GM23338 (cell line): ENCODE measurements around the gene SLA2. TPM values are rescaled to one million over a fixed set of nuclear protein-coding genes. Genes with fewer than 3 reads are reported as not detected.
A peak's percentile ranks its signal among the peaks of the same experiment; 100 is the strongest.

Source experiments
- ATAC-seq: fragments of 200-7000 bp; cut with Tn5 transposase; 3 replicates; pipeline ENCODE4 v1.9.1; 2020
- DNase-seq: peaks from one replicate; pipeline ENCODE4 v3.0.0-alpha.2; 2015; ENCODE audit warnings: low spot score
- H2AFZ ChIP-seq: fragments of 200-600 bp; sonication (generic); 2 replicates; pipeline ENCODE4 v1.8.0; 2016; ENCODE audit warnings: antibody characterized with exemption, mild to moderate bottlenecking, moderate library complexity
- H3F3A ChIP-seq: fragments of 200-600 bp; sonication (generic); replicated peaks from 2 replicates; pipeline ENCODE4 v1.8.0; 2017; ENCODE audit warnings: antibody characterized with exemption, mixed run types, low read depth
- H3K27ac ChIP-seq: fragments of 200-600 bp; sonication (generic); 2 replicates; pipeline ENCODE4 v1.6.1; 2016; ENCODE audit warnings: low read depth
- H3K27me3 ChIP-seq: fragments of 200-600 bp; sonication (generic); 2 replicates; pipeline ENCODE4 v1.8.0; 2016; ENCODE audit warnings: mild to moderate bottlenecking, mixed run types, moderate library complexity; ENCODE audit not compliant: insufficient read depth
- H3K36me3 ChIP-seq: fragments of 200-600 bp; sonication (generic); 2 replicates; pipeline ENCODE4 v1.8.0; 2016; ENCODE audit warnings: mild to moderate bottlenecking; ENCODE audit not compliant: insufficient read depth
- H3K4me1 ChIP-seq: fragments of 200-600 bp; sonication (generic); 2 replicates; pipeline ENCODE4 v1.8.0; 2016; ENCODE audit warnings: mild to moderate bottlenecking, moderate library complexity; ENCODE audit not compliant: insufficient read depth
- H3K4me2 ChIP-seq: fragments of 200-600 bp; sonication (generic); 2 replicates; pipeline ENCODE4 v1.7.1; 2017; ENCODE audit warnings: mixed run types
- H3K4me3 ChIP-seq: fragments of 200-600 bp; sonication (generic); 2 replicates; pipeline ENCODE4 v1.6.1; 2016; ENCODE audit warnings: mixed run types
- H3K79me2 ChIP-seq: fragments of 200-600 bp; sonication (generic); replicated peaks from 2 replicates; pipeline ENCODE4 v1.8.0; 2017; ENCODE audit warnings: mild to moderate bottlenecking; ENCODE audit not compliant: insufficient read depth
- H3K9me2 ChIP-seq: fragments of 200-600 bp; sonication (generic); 2 replicates; pipeline ENCODE4 v1.8.0; 2017; ENCODE audit not compliant: insufficient read depth
- H4K20me1 ChIP-seq: fragments of 200-600 bp; sonication (generic); replicated peaks from 2 replicates; pipeline ENCODE4 v1.8.0; 2017; ENCODE audit warnings: mild to moderate bottlenecking; ENCODE audit not compliant: insufficient read depth
- H3K27ac Mint-ChIP-seq: 2 replicates; pipeline ENCODE4 v1.8.0; 2020; ENCODE audit warnings: inconsistent platforms, mild to moderate bottlenecking, moderate library complexity, mixed read lengths
- H3K27me3 Mint-ChIP-seq: 3 replicates; pipeline ENCODE4 v1.8.0; 2022; ENCODE audit warnings: low read depth, mild to moderate bottlenecking, moderate library complexity, mixed read lengths, inconsistent platforms; ENCODE audit not compliant: insufficient read depth, poor library complexity
- H3K36me3 Mint-ChIP-seq: 3 replicates; pipeline ENCODE4 v1.8.0; 2021; ENCODE audit warnings: low read depth, mild to moderate bottlenecking, inconsistent platforms, moderate library complexity, mixed read lengths
- H3K4me1 Mint-ChIP-seq: 3 replicates; pipeline ENCODE4 v1.8.0; 2020; ENCODE audit warnings: mild to moderate bottlenecking, inconsistent platforms, mixed read lengths
- H3K4me3 Mint-ChIP-seq: 3 replicates; pipeline ENCODE4 v1.8.0; 2021; ENCODE audit warnings: moderate library complexity, mild to moderate bottlenecking, inconsistent platforms, mixed read lengths
- H3K9me3 Mint-ChIP-seq: 3 replicates; pipeline ENCODE4 v1.8.0; 2020; ENCODE audit warnings: moderate library complexity, mild to moderate bottlenecking, inconsistent platforms, mixed read lengths
- CREB1 ChIP-seq: fragments of 250-450 bp; sonication (Bioruptor Pico); IDR thresholded peaks from 2 replicates; pipeline ENCODE4 v1.5.0; 2020; ENCODE audit warnings: low read depth, mild to moderate bottlenecking, moderate library complexity
- EZH2 ChIP-seq: fragments of 200-600 bp; sonication (generic); IDR thresholded peaks from one replicate; pipeline ENCODE4 v1.8.0; 2017; ENCODE audit warnings: antibody characterized with exemption, mild to moderate bottlenecking, low read depth; ENCODE audit not compliant: unreplicated experiment
- EZH2phosphoT487 ChIP-seq: fragments of 200-600 bp; sonication (generic); IDR thresholded peaks from one replicate; pipeline ENCODE4 v1.8.1; 2018; ENCODE audit warnings: antibody characterized with exemption; ENCODE audit not compliant: unreplicated experiment
- JUNB ChIP-seq: IDR thresholded peaks from one replicate; pipeline ENCODE4 v1.6.1; 2016; ENCODE audit warnings: antibody characterized with exemption; ENCODE audit not compliant: unreplicated experiment
- NANOG ChIP-seq: IDR thresholded peaks from 2 replicates; pipeline ENCODE4 v1.6.1; 2016; ENCODE audit warnings: antibody characterized with exemption, borderline replicate concordance
- POLR2AphosphoS5 ChIP-seq: IDR thresholded peaks from 2 replicates; pipeline ENCODE4 v1.6.1; 2016; ENCODE audit warnings: antibody characterized with exemption, low read depth
- STAT1 ChIP-seq: IDR thresholded peaks from one replicate; pipeline ENCODE4 v1.6.1; 2016; ENCODE audit warnings: antibody characterized with exemption; ENCODE audit not compliant: unreplicated experiment
- ZNF114 ChIP-seq: fragments of 250-450 bp; sonication (Bioruptor Pico); IDR thresholded peaks from 2 replicates; pipeline ENCODE4 v1.5.0; 2020; ENCODE audit warnings: mild to moderate bottlenecking, moderate library complexity
- ZNF331 ChIP-seq: fragments of 250-450 bp; sonication (Bioruptor Pico); IDR thresholded peaks from 2 replicates; pipeline ENCODE4 v1.5.0; 2020; ENCODE audit warnings: low read depth, mild to moderate bottlenecking, moderate library complexity
- polyA plus RNA-seq: library from polyadenylated mRNA; unstranded; fragments of >200 nt; fragmentation: Nextera tagmentation; extraction: Ambion mirVana; gene quantifications from 2 replicates; pipeline ENCODE4 v1.2.1, GENCODE V29; 2016
- total RNA-seq: library from RNA; depleted of rRNA; stranded (reverse); fragments of >200 nt; shearing (Covaris generic); gene quantifications from 2 replicates; pipeline ENCODE4 v1.2.3, GENCODE V29; 2014
- TF ChIP-seq, protein P1 (sequence below): IDR thresholded peaks from 2 replicates; pipeline ENCODE4 v1.6.1; 2016; ENCODE audit warnings: antibody characterized with exemption
- TF ChIP-seq, protein P2 (sequence below), 2 experiments: fragments of 200-600 bp in 1 of 2; sonication (generic) in 1 of 2; conservative IDR thresholded peaks; 2 replicates each; pipeline versions ENCODE4 v1.5.1 to v1.6.1; 2016 to 2017; ENCODE audit warnings: antibody characterized with exemption in 2 of 2, low read depth in 2 of 2, mild to moderate bottlenecking in 2 of 2, moderate library complexity in 1 of 2
- TF ChIP-seq, protein P3 (sequence below): IDR thresholded peaks from one replicate; pipeline ENCODE4 v1.6.1; 2018; ENCODE audit warnings: antibody characterized with exemption; ENCODE audit not compliant: unreplicated experiment
- TF ChIP-seq, protein P4 (sequence below): fragments of 250-450 bp; sonication (Bioruptor Pico); IDR thresholded peaks from 2 replicates; pipeline ENCODE4 v1.5.0; 2020; ENCODE audit warnings: mild to moderate bottlenecking, moderate library complexity

SLA2 gene
- total and polyA plus RNA-seq, 2 experiments from 2014 or later, result 0.18 TPM; not detected in 1

DNA sequence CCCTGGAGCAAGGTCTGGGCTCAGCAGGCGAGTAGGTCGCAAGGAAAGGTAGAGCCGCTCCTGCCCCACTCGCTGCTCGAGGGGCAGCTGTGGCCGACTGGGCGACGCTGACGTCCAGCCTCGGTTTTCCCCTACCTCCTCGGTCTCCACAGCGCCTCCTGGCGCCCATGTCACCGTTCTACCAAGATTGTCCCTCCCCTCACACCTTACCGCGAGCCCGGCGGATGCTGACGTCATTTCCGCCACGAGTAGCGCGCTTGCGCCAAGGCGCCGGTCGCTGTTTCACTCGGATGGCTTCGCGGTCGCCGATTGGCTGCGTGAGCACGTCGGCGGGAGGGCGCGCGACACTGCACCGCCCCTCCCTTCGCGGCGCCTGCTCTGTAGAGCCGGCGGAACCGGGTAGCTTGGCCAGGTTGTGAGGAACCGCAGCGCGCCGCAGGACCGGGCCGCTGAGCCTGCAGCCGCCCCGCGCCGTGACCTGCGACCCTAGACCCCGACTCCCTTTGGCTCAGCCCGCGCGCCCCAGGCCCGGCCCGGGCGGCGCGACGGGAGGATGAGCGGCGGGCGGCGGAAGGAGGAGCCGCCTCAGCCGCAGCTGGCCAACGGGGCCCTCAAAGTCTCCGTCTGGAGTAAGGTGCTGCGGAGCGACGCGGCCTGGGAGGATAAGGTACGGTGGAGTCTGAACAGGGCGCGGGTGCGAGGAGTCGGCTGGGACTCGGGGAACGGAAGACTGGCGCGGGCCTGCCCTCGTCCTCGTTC is 40.4 kb downstream of the SLA2 start, which contains the start of gene RAB5IF:
Gene RAB5IF (plus strand): TSS at position 381 of the 759 bp plus-strand sequence. CDS start 173 bp downstream, at position 554.
- ATAC-seq, result peak; percentile 93
- H3K9me2 ChIP-seq, result no peaks in the 10 kb centered on the region
- H3K36me3 ChIP-seq, result peaks cover 19% of the 10 kb centered on the region
- H2AFZ ChIP-seq, result peak within 1 kb of the TSS; percentile 98
- TF ChIP-seq JUNB (no peak), ZNF331 (peak; percentile 38; the same call in 1 of the 2 replicates), POLR2AphosphoS5 (peak; percentile 72), CREB1 (CRISPR knock-in tag) (peak; percentile 97), STAT1 (no peak), ZNF114 (no peak), NANOG (no peak), EZH2 (no peak), EZH2phosphoT487 (no peak)
- TF ChIP-seq, protein P1, sequence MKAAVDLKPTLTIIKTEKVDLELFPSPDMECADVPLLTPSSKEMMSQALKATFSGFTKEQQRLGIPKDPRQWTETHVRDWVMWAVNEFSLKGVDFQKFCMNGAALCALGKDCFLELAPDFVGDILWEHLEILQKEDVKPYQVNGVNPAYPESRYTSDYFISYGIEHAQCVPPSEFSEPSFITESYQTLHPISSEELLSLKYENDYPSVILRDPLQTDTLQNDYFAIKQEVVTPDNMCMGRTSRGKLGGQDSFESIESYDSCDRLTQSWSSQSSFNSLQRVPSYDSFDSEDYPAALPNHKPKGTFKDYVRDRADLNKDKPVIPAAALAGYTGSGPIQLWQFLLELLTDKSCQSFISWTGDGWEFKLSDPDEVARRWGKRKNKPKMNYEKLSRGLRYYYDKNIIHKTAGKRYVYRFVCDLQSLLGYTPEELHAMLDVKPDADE, result peak; percentile 90
- TF ChIP-seq, protein P2, sequence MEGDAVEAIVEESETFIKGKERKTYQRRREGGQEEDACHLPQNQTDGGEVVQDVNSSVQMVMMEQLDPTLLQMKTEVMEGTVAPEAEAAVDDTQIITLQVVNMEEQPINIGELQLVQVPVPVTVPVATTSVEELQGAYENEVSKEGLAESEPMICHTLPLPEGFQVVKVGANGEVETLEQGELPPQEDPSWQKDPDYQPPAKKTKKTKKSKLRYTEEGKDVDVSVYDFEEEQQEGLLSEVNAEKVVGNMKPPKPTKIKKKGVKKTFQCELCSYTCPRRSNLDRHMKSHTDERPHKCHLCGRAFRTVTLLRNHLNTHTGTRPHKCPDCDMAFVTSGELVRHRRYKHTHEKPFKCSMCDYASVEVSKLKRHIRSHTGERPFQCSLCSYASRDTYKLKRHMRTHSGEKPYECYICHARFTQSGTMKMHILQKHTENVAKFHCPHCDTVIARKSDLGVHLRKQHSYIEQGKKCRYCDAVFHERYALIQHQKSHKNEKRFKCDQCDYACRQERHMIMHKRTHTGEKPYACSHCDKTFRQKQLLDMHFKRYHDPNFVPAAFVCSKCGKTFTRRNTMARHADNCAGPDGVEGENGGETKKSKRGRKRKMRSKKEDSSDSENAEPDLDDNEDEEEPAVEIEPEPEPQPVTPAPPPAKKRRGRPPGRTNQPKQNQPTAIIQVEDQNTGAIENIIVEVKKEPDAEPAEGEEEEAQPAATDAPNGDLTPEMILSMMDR (conservative IDR thresholded peaks at IDR 0.05; ENCODE audit: low read depth in 2 of 2), result peak; percentile 60 to 98
- TF ChIP-seq, protein P3, sequence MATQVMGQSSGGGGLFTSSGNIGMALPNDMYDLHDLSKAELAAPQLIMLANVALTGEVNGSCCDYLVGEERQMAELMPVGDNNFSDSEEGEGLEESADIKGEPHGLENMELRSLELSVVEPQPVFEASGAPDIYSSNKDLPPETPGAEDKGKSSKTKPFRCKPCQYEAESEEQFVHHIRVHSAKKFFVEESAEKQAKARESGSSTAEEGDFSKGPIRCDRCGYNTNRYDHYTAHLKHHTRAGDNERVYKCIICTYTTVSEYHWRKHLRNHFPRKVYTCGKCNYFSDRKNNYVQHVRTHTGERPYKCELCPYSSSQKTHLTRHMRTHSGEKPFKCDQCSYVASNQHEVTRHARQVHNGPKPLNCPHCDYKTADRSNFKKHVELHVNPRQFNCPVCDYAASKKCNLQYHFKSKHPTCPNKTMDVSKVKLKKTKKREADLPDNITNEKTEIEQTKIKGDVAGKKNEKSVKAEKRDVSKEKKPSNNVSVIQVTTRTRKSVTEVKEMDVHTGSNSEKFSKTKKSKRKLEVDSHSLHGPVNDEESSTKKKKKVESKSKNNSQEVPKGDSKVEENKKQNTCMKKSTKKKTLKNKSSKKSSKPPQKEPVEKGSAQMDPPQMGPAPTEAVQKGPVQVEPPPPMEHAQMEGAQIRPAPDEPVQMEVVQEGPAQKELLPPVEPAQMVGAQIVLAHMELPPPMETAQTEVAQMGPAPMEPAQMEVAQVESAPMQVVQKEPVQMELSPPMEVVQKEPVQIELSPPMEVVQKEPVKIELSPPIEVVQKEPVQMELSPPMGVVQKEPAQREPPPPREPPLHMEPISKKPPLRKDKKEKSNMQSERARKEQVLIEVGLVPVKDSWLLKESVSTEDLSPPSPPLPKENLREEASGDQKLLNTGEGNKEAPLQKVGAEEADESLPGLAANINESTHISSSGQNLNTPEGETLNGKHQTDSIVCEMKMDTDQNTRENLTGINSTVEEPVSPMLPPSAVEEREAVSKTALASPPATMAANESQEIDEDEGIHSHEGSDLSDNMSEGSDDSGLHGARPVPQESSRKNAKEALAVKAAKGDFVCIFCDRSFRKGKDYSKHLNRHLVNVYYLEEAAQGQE, result no peak
- TF ChIP-seq, protein P4, sequence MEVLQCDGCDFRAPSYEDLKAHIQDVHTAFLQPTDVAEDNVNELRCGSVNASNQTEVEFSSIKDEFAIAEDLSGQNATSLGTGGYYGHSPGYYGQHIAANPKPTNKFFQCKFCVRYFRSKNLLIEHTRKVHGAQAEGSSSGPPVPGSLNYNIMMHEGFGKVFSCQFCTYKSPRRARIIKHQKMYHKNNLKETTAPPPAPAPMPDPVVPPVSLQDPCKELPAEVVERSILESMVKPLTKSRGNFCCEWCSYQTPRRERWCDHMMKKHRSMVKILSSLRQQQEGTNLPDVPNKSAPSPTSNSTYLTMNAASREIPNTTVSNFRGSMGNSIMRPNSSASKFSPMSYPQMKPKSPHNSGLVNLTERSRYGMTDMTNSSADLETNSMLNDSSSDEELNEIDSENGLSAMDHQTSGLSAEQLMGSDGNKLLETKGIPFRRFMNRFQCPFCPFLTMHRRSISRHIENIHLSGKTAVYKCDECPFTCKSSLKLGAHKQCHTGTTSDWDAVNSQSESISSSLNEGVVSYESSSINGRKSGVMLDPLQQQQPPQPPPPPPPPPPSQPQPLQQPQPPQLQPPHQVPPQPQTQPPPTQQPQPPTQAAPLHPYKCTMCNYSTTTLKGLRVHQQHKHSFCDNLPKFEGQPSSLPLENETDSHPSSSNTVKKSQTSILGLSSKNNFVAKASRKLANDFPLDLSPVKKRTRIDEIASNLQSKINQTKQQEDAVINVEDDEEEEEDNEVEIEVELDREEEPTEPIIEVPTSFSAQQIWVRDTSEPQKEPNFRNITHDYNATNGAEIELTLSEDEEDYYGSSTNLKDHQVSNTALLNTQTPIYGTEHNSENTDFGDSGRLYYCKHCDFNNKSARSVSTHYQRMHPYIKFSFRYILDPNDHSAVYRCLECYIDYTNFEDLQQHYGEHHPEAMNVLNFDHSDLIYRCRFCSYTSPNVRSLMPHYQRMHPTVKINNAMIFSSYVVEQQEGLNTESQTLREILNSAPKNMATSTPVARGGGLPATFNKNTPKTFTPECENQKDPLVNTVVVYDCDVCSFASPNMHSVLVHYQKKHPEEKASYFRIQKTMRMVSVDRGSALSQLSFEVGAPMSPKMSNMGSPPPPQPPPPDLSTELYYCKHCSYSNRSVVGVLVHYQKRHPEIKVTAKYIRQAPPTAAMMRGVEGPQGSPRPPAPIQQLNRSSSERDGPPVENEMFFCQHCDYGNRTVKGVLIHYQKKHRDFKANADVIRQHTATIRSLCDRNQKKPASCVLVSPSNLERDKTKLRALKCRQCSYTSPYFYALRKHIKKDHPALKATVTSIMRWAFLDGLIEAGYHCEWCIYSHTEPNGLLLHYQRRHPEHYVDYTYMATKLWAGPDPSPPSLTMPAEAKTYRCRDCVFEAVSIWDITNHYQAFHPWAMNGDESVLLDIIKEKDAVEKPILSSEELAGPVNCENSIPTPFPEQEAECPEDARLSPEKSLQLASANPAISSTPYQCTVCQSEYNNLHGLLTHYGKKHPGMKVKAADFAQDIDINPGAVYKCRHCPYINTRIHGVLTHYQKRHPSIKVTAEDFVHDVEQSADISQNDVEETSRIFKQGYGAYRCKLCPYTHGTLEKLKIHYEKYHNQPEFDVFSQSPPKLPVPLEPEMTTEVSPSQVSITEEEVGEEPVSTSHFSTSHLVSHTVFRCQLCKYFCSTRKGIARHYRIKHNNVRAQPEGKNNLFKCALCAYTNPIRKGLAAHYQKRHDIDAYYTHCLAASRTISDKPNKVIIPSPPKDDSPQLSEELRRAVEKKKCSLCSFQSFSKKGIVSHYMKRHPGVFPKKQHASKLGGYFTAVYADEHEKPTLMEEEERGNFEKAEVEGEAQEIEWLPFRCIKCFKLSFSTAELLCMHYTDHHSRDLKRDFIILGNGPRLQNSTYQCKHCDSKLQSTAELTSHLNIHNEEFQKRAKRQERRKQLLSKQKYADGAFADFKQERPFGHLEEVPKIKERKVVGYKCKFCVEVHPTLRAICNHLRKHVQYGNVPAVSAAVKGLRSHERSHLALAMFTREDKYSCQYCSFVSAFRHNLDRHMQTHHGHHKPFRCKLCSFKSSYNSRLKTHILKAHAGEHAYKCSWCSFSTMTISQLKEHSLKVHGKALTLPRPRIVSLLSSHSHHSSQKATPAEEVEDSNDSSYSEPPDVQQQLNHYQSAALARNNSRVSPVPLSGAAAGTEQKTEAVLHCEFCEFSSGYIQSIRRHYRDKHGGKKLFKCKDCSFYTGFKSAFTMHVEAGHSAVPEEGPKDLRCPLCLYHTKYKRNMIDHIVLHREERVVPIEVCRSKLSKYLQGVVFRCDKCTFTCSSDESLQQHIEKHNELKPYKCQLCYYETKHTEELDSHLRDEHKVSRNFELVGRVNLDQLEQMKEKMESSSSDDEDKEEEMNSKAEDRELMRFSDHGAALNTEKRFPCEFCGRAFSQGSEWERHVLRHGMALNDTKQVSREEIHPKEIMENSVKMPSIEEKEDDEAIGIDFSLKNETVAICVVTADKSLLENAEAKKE (CRISPR knock-in tag), result no peak
- peaks cover 23% of the 10 kb centered on the region for H3F3A ChIP-seq
- H3K4me1 ChIP-seq, result peaks cover 13% of the 10 kb centered on the region
- peak within 1 kb of the TSS; percentile 100 for H3K4me3 ChIP-seq
- peaks cover 37% of the 10 kb centered on the region for H3K79me2 ChIP-seq
- no peaks in the 10 kb centered on the region for H3K9me3 Mint-ChIP-seq
- H3K4me3 Mint-ChIP-seq, result peak within 1 kb of the TSS; percentile 99
- peak; percentile 100 for DNase-seq
- H3K27ac ChIP-seq, result peak within 1 kb of the TSS; percentile 89
- H3K27me3 Mint-ChIP-seq, result peaks cover 20% of the 10 kb centered on the region
- H3K4me1 Mint-ChIP-seq, result peaks cover 17% of the 10 kb centered on the region
- H3K36me3 Mint-ChIP-seq, result peaks cover 37% of the 10 kb centered on the region; the same call in 2 of the 3 replicates
- H3K27ac Mint-ChIP-seq, result peak within 1 kb of the TSS; percentile 97
- peak within 1 kb of the TSS; percentile 100 for H3K4me2 ChIP-seq
- no peaks in the 10 kb centered on the region for H3K27me3 ChIP-seq
- peaks cover 19% of the 10 kb centered on the region for H4K20me1 ChIP-seq
